Fibroblast of the conjunctiva (primary cell): Measurements from ENCODE around the gene CASK.

Experiments used
- DNase-seq: peaks from one replicate; pipeline ENCODE4 v3.0.0-alpha.2; 2010; ENCODE audit warnings: low read depth

Gene CASK

GRCh38 chrX:41909068-41909467 lies 14.3 kb downstream of the CASK start:
- no peak for DNase-seq

GRCh38 chrX:41906515-41907187 lies 16.7 kb downstream of the CASK start:
- no peak for DNase-seq

GRCh38 chrX:41903544-41903943 lies 19.8 kb downstream of the CASK start:
- DNase-seq = no peak

DNA sequence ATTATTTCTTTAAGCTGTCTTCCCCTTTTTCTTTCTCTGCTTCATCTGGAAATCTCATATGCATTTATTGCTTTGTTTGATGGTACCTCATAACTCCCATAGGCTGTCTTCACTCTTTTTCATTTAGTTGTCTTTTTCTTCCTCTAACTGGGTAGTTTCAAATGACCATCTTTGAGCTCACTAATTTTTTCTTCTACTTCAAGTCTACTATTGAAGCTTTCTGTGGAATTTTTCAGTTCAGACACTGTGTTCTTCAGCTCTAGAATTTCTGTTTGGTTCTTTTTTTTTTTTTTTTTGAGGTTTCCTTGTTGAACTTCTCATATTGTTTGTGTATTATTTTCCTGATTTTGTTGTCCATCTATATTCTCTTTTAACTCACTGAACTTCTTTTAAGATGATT lies 23.0 kb downstream of the CASK start:
- DNase-seq = no peak

DNA sequence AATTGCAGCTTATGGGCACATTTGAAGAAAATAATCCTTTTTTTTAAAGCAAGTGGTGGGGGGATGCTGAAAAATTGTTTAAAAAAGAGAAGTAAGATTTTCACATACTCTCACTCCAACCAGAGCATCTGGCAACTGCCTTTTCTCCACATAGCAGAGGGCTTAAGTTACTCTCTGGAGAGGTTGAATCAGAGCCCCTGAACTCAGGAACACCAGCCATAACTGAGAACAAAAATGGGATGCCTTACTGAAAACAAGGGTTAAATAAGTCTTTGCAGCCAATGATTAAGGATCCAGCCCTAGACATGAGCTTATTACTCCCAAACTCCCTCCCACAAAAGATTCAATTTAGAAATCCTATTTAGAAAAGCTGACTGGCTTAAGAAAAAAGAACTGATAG lies 27.5 kb downstream of the CASK start:
- DNase-seq = peak; percentile 36

DNA sequence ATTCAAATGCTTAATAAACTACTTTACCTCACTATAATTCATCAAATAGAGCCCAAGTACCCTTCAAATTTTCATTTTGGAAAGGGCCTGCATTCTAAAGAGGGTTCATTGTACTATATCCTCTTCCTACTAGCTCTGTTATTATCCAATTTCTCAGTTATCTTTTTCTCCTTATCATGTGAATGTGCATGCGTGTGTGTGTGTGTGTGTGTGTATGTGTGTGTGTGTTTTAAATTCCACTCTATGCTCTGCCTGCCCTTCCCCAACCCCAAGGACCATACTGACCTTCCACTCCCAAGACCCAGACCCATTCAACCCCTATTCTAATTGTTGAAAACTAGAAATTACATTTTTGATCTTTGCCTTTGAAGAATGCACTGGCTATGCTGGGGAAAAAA lies 33.3 kb downstream of the CASK start:
- no peak for DNase-seq

GRCh38 chrX:41889317-41890025 lies 33.9 kb downstream of the CASK start:
- no peak for DNase-seq

GRCh38 chrX:41887691-41888090 lies 35.7 kb downstream of the CASK start:
- DNase-seq = no peak

- no peak for DNase-seq
Measured at GRCh38 chrX:41885724-41886123, 37.6 kb downstream of the CASK start.

GRCh38 chrX:41881166-41881565 lies 42.2 kb downstream of the CASK start:
- no peak for DNase-seq

GRCh38 chrX:41877167-41877566 lies 46.2 kb downstream of the CASK start:
- DNase-seq = no peak

DNA sequence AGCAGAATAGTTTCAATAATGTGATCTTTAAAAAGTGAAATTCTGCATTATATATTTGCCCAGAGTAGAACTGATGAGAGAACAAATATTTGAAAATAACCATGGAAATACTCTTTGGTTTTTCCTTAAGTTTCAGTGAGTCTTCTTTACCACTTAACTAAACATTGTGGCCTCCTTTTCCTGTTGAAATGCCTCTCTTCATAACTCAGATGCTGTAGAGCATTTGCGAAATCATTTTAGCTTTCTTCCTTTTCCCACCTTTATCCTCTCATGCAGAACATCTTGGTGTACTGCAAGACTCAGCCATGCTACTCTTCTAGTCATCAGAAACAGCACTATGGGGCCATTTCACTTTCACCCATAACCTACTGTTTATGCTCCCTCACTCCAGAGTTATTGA lies 48.2 kb downstream of the CASK start:
- no peak for DNase-seq

GRCh38 chrX:41870719-41871151 lies 52.6 kb downstream of the CASK start:
- DNase-seq = no peak

GRCh38 chrX:41868392-41868977 lies 54.9 kb downstream of the CASK start:
- DNase-seq = no peak

DNA sequence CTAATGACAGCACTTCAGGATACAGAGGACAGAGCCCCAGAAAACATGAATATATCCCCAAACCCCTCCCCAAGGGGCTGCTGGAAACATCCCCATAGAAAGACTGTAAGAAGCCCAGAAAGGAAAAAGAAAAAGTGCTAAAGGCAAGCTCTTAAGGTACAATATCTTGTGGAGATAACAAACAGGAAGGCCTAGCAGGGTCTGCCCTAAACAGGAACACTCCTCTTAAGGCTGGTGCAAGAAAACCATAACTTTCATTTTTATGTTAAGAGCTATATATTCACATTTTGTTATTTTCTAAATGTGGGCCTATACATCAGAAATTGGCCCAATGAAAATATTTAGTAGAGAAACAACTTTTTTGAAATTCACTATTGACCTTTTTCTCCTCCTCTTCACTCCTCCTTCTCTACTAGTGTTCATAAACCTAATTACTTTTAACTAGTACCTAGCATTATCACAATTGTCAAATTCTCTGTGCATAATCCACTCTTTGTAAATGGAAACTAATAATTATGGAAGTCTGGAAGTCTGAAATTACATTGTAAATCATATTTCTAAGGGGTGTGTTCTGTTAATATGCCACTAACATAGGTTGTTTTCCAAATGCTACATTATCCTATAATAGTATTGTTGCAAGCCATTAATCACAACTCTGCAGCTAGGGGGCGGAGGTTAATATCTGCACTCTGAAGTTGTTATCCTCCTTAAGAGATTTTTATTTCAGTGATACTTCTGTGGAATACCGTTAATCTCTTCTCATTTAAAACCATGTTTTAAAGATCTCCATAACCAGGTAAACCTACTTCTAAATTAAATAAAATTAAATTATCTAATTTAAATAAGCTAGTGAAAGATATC lies 59.8 kb downstream of the CASK start:
- DNase-seq = no peak

GRCh38 chrX:41862562-41863184 lies 60.7 kb downstream of the CASK start:
- DNase-seq = no peak

DNA sequence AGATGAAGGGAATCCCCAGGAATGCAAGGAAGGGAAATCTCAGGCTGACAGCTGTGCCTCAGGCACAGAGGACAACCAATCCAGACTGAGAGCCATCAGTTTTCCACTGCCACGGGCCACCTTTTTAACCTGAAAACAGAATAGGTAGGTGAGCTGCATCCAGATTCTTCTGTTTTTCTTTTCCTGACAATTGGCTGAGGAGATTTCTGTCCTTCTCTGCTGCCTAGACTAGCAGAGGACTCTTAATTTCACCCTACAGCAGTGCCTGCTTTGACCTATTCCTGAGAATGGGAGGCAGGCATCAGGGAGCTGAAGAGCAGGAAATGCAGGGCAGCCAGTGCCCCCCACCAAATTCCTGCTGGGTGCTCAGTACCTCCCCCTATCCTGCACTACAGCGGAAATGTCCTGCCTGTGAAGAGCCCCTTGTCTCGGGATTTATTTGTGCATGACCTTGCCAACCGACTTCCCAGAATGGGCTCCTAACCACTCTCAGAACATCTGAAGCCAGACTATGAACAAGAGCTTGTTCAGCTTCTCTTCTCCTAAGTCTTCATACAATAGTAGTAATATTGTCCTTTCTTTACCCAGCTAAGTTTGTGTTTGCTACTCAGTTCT lies 65.1 kb downstream of the CASK start:
- DNase-seq = no peak

- DNase-seq = no peak
Measured at GRCh38 chrX:41857670-41858069, 65.7 kb downstream of the CASK start.

- DNase-seq = no peak
Measured at GRCh38 chrX:41846714-41847113, 76.6 kb downstream of the CASK start.

DNA sequence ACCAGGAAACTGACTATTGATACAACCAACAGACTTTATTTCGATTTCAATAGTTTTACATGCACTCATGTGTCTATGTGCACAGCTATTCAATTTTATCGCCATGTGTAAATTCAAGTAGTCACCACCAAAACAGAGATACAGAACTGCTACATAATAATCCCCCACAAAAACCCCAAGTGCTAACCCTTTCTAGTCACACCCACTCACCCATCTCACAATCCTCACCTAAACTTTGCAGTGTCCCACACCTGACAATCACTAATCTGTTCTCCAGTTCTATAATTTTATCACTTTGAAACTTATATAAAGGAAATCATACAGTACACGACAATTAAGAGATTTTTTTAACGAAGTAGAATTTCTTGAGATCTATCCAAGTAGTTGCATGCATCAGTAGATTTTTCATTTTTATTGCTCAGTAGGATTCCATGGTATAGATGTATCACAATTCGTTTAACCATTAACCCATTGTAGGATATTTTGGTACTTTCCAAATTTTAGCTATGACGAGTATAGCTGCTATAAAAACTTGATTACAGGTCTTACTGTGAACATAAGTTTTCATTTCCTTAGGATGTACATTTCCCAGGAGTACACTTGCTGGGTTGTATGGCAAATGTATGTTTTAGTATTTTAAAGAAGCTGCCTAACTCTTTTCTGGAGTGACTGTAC lies 85.9 kb downstream of the CASK start:
- DNase-seq = no peak

DNA sequence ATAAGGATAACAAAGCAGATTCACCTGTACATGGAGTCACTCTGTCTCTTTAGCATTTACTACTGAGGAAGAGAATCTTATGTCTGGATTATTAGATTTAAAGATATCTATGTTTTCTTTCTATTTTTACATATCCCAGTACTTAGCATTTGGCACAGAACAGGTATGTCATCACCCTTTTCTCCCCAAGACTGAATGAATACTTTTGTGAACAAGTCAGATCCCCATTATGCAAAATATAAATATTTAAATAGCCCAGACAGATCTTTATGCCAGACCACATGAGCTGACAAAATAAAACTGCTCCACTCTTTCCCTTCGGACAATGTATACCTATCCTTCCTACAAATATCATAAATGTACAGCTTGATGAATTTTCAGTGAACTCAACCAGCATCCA lies 94.5 kb downstream of the CASK start:
- DNase-seq = no peak
